ENCODE results near the gene ELF3. TPM values are rescaled to one million over a fixed set of nuclear protein-coding genes. Genes with fewer than 3 reads are reported as not detected.

Gene ELF3
- total and polyA plus RNA-seq, 2 of the 13 experiments (the other 11 are each of a cell fraction or from before 2014, with no cell fraction given), result 11.5 to 55.1 TPM

GRCh38 chr1:202056644-202057334 lies 46.4 kb downstream of the ELF3 start (continued):
- TF ChIP-seq NFKBIZ (CRISPR knock-in tag; IDR thresholded peaks at IDR 0.05) (no peak), ZKSCAN5 (CRISPR knock-in tag; IDR thresholded peaks at IDR 0.05) (no peak), DMAP1 (CRISPR knock-in tag; IDR thresholded peaks at IDR 0.05) (0 out of 2 replicates have a peak, but pooled peaks have one; percentile 15), CEBPG (CRISPR knock-in tag; IDR thresholded peaks at IDR 0.05) (no peak), ELF1 (CRISPR knock-in tag; IDR thresholded peaks at IDR 0.05) (0 out of 2 replicates have a peak, but pooled peaks have one; percentile 12), ZSCAN22 (CRISPR knock-in tag; IDR thresholded peaks at IDR 0.05) (no peak), PHF21A (CRISPR knock-in tag; IDR thresholded peaks at IDR 0.05) (peak; percentile 79), ZKSCAN1 (IDR thresholded peaks at IDR 0.05; ENCODE audit: low read length) (no peak), ZFP62 (CRISPR knock-in tag; IDR thresholded peaks at IDR 0.05) (no peak), ZFP36L2 (CRISPR knock-in tag; IDR thresholded peaks at IDR 0.05) (no peak), GATA4 (IDR thresholded peaks at IDR 0.05; ENCODE audit: borderline replicate concordance, low read depth) (peak; percentile 24; the same call in 1 of the 2 replicates), ZNF34 (CRISPR knock-in tag; IDR thresholded peaks at IDR 0.05; ENCODE audit: borderline replicate concordance) (no peak), ZSCAN21 (CRISPR knock-in tag; IDR thresholded peaks at IDR 0.05; ENCODE audit: borderline replicate concordance) (no peak; the same call in 1 of the 2 replicates), MXI1 (IDR thresholded peaks at IDR 0.05; ENCODE audit: borderline replicate concordance, low read depth, low read length) (no peak; the same call in 2 of the 3 replicates), ZNF3 (CRISPR knock-in tag; IDR thresholded peaks at IDR 0.05) (no peak), HCFC1 (IDR thresholded peaks at IDR 0.05; ENCODE audit: low read depth, low read length) (no peak), KDM5B (CRISPR knock-in tag; IDR thresholded peaks at IDR 0.05; ENCODE audit: borderline replicate concordance) (peak; percentile 45; the same call in 1 of the 2 replicates), SNRNP70 (IDR thresholded peaks at IDR 0.05; ENCODE audit: low read depth, low read length) (no peak), ATF7 (IDR thresholded peaks at IDR 0.05) (no peak), ATF7 (CRISPR knock-in tag; IDR thresholded peaks at IDR 0.05) (no peak), ASH2L (IDR thresholded peaks at IDR 0.05; ENCODE audit: insufficient read length, low read depth, low read length) (no peak), E2F5 (CRISPR knock-in tag; conservative IDR thresholded peaks at IDR 0.05) (no peak), ZBTB8A (CRISPR knock-in tag; IDR thresholded peaks at IDR 0.05; ENCODE audit: borderline replicate concordance, low read depth) (no peak), CENPT (CRISPR knock-in tag; IDR thresholded peaks at IDR 0.05; ENCODE audit: low read depth) (no peak), NFYB (CRISPR knock-in tag; IDR thresholded peaks at IDR 0.05) (no peak), HDAC1 (CRISPR knock-in tag; IDR thresholded peaks at IDR 0.05) (peak; percentile 34; the same call in 1 of the 2 replicates), ZNF891 (CRISPR knock-in tag; IDR thresholded peaks at IDR 0.05) (peak; percentile 74; the same call in 1 of the 2 replicates), GMEB2 (CRISPR knock-in tag; IDR thresholded peaks at IDR 0.05; ENCODE audit: low read depth) (no peak)
- TF ChIP-seq, protein P1, sequence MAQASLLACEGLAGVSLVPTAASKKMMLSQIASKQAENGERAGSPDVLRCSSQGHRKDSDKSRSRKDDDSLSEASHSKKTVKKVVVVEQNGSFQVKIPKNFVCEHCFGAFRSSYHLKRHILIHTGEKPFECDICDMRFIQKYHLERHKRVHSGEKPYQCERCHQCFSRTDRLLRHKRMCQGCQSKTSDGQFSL (CRISPR knock-in tag; IDR thresholded peaks at IDR 0.05), result no peak
- TF ChIP-seq, protein P2, sequence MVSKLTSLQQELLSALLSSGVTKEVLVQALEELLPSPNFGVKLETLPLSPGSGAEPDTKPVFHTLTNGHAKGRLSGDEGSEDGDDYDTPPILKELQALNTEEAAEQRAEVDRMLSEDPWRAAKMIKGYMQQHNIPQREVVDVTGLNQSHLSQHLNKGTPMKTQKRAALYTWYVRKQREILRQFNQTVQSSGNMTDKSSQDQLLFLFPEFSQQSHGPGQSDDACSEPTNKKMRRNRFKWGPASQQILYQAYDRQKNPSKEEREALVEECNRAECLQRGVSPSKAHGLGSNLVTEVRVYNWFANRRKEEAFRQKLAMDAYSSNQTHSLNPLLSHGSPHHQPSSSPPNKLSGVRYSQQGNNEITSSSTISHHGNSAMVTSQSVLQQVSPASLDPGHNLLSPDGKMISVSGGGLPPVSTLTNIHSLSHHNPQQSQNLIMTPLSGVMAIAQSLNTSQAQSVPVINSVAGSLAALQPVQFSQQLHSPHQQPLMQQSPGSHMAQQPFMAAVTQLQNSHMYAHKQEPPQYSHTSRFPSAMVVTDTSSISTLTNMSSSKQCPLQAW (CRISPR knock-in tag; IDR thresholded peaks at IDR 0.05), result peak; percentile 72; the same call in 1 of the 2 replicates
